Activated gamma-delta T cell (primary cell): ENCODE results near the gene AKAP7.

Experiments used
- DNase-seq: peaks from one replicate; lab custom pipeline; 2025; lab: John Stamatoyannopoulos, UW

AKAP7 gene

DNA sequence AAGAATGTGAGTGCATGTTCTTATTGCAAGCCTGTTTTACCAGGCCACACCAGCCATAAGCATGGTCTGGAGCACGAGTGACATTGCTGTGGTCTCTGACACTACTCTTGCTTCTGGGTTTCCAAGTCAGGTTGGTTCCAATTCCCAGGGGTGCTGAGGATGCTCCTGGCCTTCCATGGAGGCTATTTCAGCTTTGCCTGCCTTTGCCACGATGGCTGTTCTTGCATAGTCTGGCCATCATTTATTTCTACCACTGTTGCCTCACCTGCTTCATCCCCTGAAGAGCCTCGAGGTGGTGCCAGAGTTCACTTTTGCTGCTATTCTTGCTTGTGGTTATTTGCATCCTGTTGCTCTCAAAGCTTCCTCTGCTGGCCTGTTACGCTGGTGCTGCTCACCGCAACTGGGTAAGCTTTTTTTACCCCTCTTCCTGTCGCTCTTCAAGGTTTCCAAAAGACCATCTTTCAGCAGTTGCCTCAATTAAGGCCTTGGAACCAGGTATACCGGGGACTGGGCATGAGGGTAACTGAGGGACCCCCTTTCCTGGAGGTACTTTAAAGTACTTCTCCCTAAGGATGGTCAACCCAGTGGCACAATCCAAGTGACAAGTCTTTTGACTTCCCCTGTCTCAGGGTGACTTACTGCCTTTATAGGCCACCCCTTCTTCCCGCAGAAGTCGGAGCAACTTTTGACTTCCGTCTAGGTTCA lies 64.5 kb downstream of the AKAP7 start:
- no peak for DNase-seq

DNA sequence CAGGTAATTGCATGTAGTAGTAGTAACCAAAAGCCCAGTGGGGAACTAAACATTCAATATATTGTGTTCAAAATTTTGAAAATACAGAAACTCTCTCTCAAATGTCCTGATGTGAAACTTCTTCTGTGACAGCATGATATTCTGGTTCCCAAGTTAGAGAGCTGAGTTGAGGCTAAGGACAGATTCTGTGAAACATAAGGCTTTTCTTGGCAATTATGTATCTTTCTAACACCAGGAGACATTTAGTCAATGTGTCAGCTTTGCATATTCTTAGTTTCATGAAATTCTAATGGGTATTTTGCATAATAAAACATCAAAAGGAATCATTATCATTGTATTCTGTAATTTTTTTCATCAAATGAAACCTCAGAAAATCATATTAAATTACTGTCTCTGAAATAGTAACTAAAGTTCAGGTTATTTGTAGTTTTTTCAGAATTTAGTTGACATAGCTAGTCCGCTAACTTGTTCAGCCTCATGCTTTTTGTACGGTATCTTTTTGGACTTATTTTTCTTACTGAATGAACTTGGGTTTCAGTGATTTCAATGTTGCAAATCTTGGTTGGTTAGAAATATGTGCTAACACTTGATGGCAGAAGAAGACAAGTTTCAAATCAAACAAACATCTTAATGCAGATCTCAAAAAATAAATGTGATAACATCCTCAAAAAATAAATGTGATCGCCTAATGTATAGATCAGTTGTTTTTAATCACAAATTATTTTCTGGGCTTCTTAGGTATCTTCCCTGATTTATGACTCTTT lies 70.4 kb downstream of the AKAP7 start:
- no peak for DNase-seq

DNA sequence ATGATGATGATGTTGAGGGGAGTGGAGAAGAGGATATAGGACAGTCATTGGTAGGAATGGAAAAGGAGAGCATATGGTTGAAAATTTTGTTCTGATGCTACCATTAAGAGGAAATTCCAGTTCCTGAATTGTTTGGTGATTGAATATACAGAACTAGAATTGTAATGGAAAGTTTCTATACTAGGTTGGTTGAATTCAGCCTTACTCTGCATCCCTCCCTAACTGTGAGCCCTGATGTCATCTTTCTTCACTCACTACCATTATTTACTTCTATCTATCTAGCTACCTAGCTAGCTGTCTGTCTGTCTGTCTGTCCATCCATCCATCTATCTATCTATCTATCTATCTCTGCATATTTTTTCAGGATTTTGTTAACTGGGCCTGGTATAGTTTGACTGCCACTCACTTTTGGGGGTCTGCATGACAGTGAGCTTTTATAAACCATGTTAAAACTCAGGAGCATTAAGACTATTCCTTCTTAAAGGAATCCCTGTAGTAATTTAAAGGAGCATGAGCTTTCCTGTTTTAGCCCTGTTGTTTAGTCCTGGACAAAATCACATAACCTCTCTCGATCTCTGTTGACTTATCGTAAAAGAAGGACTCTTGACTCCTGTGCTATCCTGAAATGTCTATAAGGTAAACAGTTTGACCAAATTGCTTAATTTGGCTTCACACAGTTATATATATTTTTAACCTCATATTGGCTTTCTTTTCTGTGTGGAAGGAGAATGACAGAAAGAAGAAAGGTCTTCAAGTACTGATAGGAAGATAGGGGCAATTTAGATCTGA lies 71.4 kb downstream of the AKAP7 start:
- DNase-seq: no peak

DNA sequence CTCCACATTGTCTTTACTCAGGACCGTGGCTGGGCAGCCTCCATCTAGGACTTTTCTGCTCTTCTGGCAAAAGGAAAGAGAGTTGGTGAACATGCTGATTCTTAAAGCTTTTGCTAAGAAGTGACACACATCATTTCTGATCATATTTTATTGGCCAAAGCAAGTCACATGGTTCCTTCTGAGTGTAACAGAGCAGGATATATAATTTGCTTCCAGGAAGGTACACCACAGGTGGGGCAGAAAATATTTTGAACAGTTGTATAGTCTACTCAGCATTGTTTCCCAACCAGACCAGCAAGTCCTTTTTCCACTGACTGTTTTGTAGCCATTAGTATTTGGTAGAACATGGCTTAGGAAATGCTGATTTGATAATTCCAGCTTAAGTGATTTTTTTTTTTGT lies 73.5 kb downstream of the AKAP7 start:
- no peak for DNase-seq

DNA sequence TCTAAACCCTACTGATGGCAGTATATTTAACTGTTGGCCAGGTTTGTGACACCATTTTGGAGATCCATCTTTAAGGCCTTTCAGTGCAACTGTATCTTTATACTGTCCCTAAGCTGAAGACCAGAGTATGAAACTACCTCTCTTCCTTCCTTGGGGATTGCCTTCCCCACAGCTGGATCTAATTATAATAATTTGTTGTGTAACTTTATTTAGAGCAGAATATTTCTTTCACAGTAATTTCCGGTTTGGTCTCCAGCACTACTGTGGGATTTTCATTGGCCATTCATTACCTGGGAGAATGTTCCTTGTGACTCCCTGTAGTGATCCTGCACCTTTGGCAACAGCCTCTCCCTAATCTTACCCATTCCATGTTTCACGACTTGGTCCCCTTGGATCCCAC lies 75.2 kb downstream of the AKAP7 start:
- DNase-seq: no peak

DNA sequence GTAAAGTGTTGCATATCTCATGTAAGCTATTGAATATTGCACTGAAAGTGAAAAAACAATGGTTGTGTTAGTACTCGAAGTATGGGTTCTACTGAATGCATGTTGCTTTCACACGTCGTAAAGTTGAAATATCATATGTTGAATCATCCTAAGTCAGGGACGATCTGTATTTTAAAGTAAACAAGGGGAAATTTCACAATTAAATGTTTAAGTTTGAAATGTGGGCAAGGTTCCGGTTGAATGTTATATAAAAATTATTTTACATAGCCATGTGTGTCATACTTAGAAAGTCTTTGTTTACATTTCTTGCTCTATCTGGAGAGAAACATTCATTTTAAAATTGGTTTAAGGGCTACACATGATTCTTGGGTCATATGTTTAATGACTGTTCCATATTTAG lies 76.8 kb downstream of the AKAP7 start:
- DNase-seq: no peak

DNA sequence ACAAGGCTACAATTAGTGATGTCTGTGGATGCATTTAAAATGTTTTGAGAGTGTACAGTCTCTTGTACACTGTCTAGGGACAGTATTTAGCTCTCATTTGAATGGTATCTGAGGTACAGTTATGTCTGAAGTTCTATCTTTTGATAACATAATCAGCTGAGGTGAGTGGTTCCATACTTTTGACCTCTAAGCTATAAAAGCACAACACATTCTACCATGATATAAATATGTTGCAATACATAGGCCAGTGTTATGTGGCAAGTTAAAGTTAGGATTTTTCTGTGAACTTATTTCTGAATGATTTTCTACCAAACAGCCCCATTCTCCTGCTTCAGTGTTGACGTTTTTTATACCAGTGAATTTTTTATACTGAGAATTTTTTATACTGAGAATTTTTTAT lies 77.6 kb downstream of the AKAP7 start:
- DNase-seq: no peak

DNA sequence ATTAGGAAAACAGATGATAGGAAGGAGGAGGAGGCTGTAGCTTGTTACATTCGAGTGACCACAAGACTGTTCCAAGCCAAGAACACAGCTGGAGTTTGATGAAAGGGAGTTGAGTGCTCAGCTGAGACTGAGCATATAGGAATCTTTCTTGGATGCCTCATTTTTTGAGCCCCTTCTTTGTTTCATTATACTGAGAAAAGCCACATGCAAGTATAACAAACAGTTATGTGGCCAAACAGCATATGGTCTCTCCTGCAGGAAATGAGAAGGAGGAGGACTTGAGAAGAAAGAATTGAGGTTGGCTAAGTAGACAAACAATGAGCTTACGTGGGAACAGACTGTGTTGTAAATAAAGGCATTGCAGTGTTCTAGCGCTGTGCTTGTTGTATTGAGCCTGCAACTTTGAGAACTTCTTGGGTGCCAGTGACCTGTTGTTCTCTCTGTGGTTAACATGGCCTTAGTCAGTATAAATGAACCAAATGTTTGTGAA lies 78.3 kb downstream of the AKAP7 start:
- no peak for DNase-seq

DNA sequence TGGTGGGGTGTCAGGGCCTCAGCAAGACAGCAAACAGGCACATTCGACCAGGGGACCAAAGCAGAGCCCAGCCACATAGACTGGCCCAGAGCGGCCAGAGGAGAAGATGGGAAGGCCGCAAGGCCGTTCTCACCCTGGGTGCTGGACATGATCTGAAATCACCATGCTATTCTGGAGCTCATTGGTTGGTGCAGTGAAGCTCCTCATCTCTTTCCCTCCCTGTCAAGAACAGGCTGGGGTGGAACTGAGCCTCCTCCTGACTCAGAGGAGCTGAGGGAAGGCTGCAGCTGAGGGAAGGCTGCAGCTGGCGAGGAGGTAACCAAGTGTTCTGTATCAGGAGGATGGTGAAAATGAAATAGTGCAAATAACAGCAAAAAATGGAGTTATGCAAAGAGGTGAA lies 80.0 kb downstream of the AKAP7 start:
- DNase-seq: no peak

DNA sequence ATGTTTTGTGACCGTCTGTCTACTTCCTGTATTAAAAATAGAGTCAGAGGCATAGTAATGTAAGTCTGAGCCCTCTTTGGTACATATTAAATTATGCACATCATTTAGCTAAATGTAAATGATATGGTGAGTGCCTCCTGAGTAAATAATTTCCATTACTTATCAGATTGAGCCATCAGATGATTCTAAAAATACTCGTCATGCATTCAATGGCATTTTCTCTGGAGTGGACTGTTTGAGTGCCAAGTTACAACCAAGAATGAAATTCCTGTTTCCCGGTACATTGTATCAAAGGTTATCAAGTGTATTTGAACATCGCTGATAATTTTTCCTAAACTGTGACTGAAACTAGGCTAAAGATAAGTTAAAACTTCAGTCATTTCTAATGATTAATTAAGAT lies 81.0 kb downstream of the AKAP7 start:
- no peak for DNase-seq

DNA sequence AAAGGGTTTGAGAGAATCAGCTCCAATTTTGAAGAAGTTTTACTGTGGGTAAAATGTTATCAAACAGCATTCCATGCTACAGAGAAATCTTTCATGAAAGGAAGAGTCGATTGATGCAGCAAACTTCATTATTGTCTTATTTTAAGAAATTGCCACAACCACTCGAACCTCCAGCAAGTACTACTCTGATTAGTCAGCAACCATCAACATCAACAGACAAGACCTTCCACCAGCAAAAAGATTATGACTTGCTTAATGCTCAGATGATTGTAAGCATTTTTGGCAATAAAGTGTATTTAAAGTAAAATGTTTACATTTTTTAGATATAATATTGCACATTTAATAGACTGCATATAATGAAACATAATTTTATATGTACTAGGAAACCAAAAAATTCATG lies 87.5 kb downstream of the AKAP7 start:
- DNase-seq: no peak

DNA sequence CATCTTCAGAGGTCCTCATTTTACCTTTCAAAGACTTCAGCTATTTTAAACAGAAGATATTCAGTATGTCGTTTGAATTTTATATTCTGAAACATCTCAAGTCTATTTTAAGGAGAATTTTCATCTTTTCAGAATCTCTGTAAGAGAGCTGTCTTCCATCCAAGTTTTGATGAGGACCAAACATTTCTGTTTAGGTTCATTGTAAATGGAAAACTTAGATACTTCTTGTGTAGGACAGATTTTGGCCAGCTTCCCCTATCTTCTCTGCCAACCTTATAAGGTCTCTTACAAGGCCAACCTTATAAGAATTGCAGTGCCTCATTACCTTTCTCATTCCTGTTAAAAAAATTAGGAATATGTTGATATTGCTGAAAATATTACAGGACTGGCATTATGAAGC lies 88.1 kb downstream of the AKAP7 start:
- DNase-seq: no peak

DNA sequence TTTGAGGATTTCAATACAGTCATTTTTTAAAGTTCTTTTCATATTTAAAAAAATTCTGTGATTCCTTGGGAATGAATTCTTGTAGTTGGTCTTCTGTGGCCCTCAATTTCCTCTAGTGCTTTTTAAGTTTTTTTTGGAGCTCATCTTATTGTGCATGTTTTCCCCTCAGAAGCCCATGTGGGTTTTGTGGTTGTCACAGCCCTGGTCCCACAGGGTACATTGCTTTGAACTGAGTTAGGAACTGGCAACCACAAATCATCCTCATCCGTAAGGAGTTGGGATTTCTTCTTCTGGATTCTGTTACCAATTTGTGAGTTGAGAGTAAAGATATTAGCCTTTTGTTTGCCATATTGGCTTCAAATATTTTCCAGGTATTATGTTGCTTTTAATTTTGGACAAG lies 89.9 kb downstream of the AKAP7 start:
- no peak for DNase-seq

DNA sequence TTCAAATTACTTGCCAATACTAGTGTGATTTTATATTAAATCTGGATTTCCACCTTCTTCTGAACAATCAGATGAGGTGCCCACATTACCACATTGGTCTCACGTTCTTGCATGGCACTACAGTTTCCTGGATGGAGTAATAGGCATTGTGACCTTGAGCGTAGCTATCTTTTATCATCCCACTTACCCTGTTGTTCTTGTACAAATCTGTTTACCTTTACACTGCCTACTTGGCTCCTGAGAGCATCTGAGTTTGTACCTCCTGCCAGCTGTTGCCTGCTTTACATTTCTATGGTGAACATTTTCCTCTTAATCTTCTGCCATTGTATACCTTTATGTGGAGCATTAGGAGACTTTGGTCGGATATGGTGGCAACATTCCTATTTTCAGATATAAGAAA lies 90.7 kb downstream of the AKAP7 start:
- DNase-seq: no peak

DNA sequence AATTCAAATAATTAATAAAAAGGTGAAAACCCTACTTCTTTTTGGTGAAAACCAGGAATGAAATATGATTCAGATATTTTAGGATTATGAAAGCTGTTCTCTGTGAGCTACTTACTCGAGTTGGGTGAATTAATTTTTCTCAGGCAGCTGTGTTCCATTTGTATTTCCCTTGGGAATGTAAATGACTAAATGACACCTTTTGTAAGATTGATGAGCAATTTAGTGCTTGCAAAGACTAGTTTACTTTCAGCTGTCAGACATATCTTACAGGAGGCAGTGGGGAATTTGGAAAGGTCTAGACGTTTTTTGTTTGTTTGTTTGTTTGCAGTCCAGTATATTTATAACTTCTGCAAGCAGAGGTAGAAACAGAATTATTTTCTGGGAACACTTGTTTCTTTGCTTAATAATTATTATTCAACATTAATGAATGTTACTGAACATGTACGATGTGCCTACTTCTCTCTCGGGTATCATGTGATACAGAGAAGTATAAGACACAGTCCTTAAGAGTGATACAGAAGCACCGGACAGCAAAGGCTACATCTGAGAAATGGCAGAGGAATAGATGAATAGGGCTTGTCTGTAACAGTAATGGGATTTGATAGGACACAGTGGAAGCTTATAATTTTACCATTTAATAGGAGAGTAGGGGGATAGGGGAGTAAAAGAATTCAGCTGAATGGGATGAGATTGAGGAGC lies 91.3 kb downstream of the AKAP7 start:
- DNase-seq: no peak

DNA sequence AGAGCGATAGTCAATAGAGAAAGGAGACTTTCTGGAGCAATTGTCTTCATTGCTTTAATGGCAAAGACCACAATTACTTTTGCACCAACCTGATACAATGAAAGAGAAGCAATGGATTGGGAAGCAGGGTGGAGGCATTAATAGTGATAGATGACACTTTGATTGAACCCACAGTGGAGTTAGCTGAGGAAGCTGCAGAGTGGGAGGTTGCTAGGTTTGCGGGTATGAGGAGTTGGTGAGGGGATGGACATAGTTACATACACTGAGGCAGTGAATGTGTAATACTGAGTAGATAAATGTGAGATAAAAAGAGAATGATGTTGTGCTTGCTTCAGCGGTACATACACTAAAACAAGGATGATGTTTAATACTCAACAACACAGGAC lies 91.9 kb downstream of the AKAP7 start:
- DNase-seq: no peak

DNA sequence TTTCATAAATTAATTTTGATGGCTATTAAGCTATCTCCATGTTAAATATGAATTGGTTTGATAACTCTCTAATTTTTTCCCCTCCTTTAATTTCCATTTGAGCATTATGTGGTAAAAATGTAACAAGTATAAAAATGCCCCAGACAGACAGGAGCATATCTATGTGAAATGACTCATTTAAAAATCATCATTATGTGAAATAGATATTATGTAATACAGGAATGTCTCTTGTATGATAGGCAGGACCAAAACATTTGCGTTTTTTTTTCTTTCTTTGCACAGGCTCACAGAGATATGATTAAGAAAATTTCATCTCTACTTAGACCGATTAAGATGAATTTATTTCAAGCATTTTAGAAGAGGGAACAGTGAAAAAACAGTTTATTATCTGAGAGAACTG lies 95.8 kb downstream of the AKAP7 start:
- no peak for DNase-seq

DNA sequence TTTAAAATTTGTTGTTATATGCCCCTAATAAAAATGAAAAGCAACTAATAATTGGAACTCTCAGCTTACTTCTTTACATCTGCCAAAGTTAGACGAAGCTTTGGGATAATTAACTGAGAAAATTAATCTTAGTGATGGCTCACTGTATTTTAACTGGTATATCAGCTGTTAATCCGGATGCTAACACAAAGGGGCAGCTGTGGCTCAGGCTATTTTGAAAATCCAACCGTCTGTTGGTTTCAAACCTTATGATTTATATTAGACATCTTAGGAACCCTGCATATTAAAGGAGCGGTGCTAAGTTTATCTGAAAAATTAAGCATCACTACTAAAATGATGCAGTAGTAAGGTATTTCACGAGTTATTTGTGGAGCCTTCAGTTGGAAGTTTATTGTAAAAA lies 96.6 kb downstream of the AKAP7 start:
- DNase-seq: no peak

DNA sequence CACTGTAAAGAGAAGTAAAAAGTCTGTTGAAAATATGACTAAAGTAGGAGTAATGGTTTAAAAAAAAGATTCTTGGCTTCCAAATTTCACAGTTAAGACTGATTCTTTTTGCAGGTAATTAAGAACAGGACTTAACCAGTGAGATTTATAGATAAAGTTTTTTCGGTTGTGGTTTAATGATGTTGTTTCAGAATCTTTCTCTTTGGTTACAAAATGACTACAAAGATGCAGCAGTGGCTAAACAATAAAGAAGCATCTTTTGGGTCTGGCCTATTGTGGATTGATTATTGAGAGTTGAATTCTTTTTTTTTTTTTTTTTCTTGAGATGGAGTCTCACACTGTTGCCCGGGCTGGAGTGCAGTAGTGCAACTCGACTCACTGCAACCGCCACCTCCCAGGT lies 109.7 kb downstream of the AKAP7 start:
- no peak for DNase-seq

DNA sequence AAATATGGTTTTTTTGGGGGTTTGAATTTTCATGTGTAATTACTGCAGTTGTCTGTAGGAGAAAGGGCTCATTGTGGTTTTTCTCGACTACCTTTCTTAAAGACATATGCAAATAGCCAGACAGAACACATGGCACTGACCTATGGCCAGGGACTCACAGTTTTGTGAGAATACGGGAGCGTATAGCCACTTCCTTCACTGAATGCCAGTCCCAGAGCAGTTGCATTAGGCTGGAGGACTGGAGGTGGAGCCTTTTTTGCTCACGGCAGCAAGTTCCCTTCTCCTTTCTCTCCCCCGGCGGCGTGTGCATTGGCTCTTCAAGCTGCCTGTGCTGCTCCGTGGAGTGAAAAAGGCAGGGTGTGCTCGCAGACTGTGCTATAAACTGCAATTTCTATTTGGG lies 114.9 kb downstream of the AKAP7 start:
- no peak for DNase-seq

DNA sequence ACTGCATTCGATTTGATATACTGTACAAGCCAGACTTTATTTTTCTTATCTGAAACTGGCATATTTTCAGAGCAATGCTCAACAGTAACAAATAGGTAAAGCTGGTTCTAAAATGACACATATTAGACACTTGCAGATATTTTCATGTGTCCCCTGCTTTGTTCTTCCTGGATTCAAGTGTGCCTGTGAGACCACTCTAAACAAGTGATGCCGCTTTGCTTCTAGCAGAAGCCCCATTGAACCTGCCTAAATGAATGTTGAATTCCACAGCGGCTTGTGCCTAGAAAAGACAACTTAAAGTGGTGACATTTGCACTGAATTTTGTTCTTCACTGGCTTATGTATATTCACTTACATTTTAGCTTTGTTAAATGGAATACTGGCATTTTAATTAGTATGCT lies 115.7 kb downstream of the AKAP7 start:
- no peak for DNase-seq

DNA sequence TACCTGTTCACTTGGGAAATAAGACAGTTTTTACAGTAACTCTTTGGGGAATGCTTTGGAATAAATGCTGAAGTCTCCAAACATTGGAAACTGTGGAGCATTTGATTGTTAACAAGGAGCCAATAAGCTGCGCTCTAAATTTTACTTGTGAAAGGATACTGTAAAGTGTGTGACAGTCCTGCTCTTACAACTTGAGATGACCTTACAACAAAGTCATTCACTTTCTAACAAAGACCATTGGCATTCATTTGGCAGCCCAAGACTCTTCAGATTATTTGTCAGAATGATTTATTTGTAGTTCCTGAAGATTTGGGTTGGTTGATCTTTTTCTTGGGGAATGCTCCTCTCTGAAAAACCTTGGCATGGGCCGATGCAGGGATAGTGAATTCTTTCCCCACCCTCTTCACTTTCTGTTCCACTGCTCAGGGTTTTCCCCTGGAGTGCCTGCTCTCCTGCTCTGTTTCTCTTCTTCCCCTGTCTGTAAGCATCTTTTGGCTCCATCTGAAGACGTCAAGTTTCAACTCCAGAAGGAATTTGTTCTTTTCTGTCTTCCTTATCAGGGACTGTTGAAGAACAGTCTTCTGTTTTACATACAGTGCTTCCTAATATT lies 116.4 kb downstream of the AKAP7 start:
- no peak for DNase-seq
